ENCODE results near the gene GLOD4.

GLOD4 gene

GRCh38 chr17:725746-726145 is 56.3 kb downstream of the GLOD4 start:
- Histone ChIP-seq H3K79me1 (ENCODE audit: low read length) (no peaks in the 10 kb centered on the region), H3K23ac (ENCODE audit: low read length) (no peak overlapping the region), H2BK120ac (ENCODE audit: low read depth, low read length) (no peak overlapping the region), H3K27me3 (ENCODE audit: insufficient read depth, low read length, poor library complexity) (no peaks in the 10 kb centered on the region), H3K4me3 (ENCODE audit: low read length) (no peak overlapping the region), H3K18ac (ENCODE audit: low read length) (no peak overlapping the region), H2AK5ac (ENCODE audit: low read length) (no peak overlapping the region), H3K56ac (ENCODE audit: low read length) (peak overlapping the region; percentile 34), H3K27ac (ENCODE audit: low read depth, low read length) (no peak overlapping the region), H3K79me2 (ENCODE audit: control insufficient read depth, insufficient read depth, low read length) (no peaks in the 10 kb centered on the region), H3K4me1 (ENCODE audit: control insufficient read depth, low read depth, low read length) (peaks cover 4% of the 10 kb centered on the region), H3K9ac (ENCODE audit: low read length) (peak overlapping the region; percentile 32), H2BK15ac (replicated peaks; ENCODE audit: low read depth) (no peak overlapping the region), H4K5ac (ENCODE audit: low read length) (no peak overlapping the region), H3K36me3 (ENCODE audit: control insufficient read depth, insufficient read depth, low read length) (no peaks in the 10 kb centered on the region), H3K4me2 (ENCODE audit: low read length) (no peak overlapping the region), H2BK5ac (ENCODE audit: low read length) (no peak overlapping the region), H4K8ac (ENCODE audit: low read depth, low read length) (no peak overlapping the region), H3K4ac (ENCODE audit: low read depth, low read length) (no peak overlapping the region)
- no CpG with 5 or more reads among the region's 12 CpGs for WGBS (ENCODE audit: extremely low coverage, insufficient coverage, low lambda C conversion rate)
- DNase-seq: peak; percentile 49

- no peak overlapping the region for H3K56ac ChIP-seq (ENCODE audit: low read length)
- H3K9ac ChIP-seq (ENCODE audit: low read length): no peak overlapping the region
- no peak overlapping the region for H2BK120ac ChIP-seq (ENCODE audit: low read depth, low read length)
- H4K8ac ChIP-seq (ENCODE audit: low read depth, low read length): no peak overlapping the region
- H2BK5ac ChIP-seq (ENCODE audit: low read length): no peak overlapping the region
- H4K5ac ChIP-seq (ENCODE audit: low read length): no peak overlapping the region
- no peak overlapping the region for H3K27ac ChIP-seq (ENCODE audit: low read depth, low read length)
- H2AK5ac ChIP-seq (ENCODE audit: low read length): no peak overlapping the region
- WGBS (ENCODE audit: extremely low coverage, insufficient coverage, low lambda C conversion rate): no CpG with 5 or more reads among the region's 14 CpGs
- no peak overlapping the region for H3K18ac ChIP-seq (ENCODE audit: low read length)
- no peaks in the 10 kb centered on the region for H3K79me1 ChIP-seq (ENCODE audit: low read length)
- H3K4me1 ChIP-seq (ENCODE audit: control insufficient read depth, low read depth, low read length): peaks cover 4% of the 10 kb centered on the region
- no peak overlapping the region for H3K23ac ChIP-seq (ENCODE audit: low read length)
- no peaks in the 10 kb centered on the region for H3K36me3 ChIP-seq (ENCODE audit: control insufficient read depth, insufficient read depth, low read length)
- no peaks in the 10 kb centered on the region for H3K79me2 ChIP-seq (ENCODE audit: control insufficient read depth, insufficient read depth, low read length)
- H2BK15ac ChIP-seq (replicated peaks; ENCODE audit: low read depth): no peak overlapping the region
- H3K4ac ChIP-seq (ENCODE audit: low read depth, low read length): no peak overlapping the region
- no peak overlapping the region for H3K4me2 ChIP-seq (ENCODE audit: low read length)
- DNase-seq: no peak
- H3K4me3 ChIP-seq (ENCODE audit: low read length): no peak overlapping the region
- no peaks in the 10 kb centered on the region for H3K27me3 ChIP-seq (ENCODE audit: insufficient read depth, low read length, poor library complexity)
Measured at GRCh38 chr17:725084-725483, 57.0 kb downstream of the GLOD4 start.

GRCh38 chr17:721540-721937 is 60.5 kb downstream of the GLOD4 start:
- H3K36me3 ChIP-seq (ENCODE audit: control insufficient read depth, insufficient read depth, low read length): no peaks in the 10 kb centered on the region
- no peak overlapping the region for H3K27ac ChIP-seq (ENCODE audit: low read depth, low read length)
- no peak overlapping the region for H2BK120ac ChIP-seq (ENCODE audit: low read depth, low read length)
- peaks cover 2% of the 10 kb centered on the region for H3K4me1 ChIP-seq (ENCODE audit: control insufficient read depth, low read depth, low read length)
- H3K27me3 ChIP-seq (ENCODE audit: insufficient read depth, low read length, poor library complexity): no peaks in the 10 kb centered on the region
- H3K4me3 ChIP-seq (ENCODE audit: low read length): no peak overlapping the region
- no peak overlapping the region for H3K4me2 ChIP-seq (ENCODE audit: low read length)
- no peak overlapping the region for H3K18ac ChIP-seq (ENCODE audit: low read length)
- no CpG with 5 or more reads among the region's 5 CpGs for WGBS (ENCODE audit: extremely low coverage, insufficient coverage, low lambda C conversion rate)
- H3K56ac ChIP-seq (ENCODE audit: low read length): no peak overlapping the region
- no peak overlapping the region for H3K23ac ChIP-seq (ENCODE audit: low read length)
- no peak overlapping the region for H4K8ac ChIP-seq (ENCODE audit: low read depth, low read length)
- no peak overlapping the region for H4K5ac ChIP-seq (ENCODE audit: low read length)
- no peak overlapping the region for H3K4ac ChIP-seq (ENCODE audit: low read depth, low read length)
- no peak overlapping the region for H3K9ac ChIP-seq (ENCODE audit: low read length)
- no peak for DNase-seq
- H3K79me2 ChIP-seq (ENCODE audit: control insufficient read depth, insufficient read depth, low read length): no peaks in the 10 kb centered on the region
- H2BK5ac ChIP-seq (ENCODE audit: low read length): no peak overlapping the region
- no peaks in the 10 kb centered on the region for H3K79me1 ChIP-seq (ENCODE audit: low read length)
- H2AK5ac ChIP-seq (ENCODE audit: low read length): no peak overlapping the region
- H2BK15ac ChIP-seq (replicated peaks; ENCODE audit: low read depth): no peak overlapping the region

DNA sequence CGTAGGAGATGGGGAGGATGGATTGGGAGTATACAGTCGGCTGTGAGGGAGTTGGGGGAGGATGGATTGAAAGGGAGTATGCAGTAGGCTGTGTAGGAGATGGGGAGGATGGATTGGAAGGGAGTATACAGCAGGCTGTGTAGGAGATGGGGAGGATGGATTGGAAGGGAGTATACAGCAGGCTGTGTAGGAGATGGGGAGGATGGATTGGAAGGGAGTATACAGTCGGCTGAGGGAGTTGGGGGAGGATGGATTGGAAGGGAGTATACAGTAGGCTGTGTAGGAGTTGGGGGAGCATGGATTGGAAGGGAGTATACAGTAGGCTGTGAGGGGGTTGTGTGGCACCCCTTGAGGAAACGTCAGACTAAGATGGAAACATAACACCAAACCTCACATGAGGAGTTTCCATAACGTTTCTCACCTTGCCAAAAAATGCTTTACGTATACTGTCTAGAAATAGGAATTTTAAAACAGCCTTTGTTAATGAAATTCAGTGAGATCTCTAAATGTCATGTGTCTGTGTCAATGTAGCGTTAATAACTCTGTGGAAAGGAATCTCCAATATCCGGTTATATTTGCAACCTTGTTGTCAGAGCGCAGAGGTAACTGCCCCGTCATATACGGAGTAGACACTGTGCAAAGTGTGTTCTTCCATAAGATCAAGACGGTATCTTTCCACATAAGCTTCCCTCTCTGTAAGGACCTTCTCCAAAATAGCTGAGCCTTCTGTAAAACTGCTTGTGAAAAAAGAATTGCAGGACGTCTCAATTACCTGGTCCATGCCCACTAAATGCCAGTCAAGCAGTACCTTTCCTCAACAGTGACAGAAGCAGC is 61.2 kb downstream of the GLOD4 start:
- Histone ChIP-seq H4K8ac (ENCODE audit: low read depth, low read length) (no peak overlapping the region), H3K23ac (ENCODE audit: low read length) (no peak overlapping the region), H3K4me1 (ENCODE audit: control insufficient read depth, low read depth, low read length) (no peaks in the 10 kb centered on the region), H2BK5ac (ENCODE audit: low read length) (no peak overlapping the region), H3K79me2 (ENCODE audit: control insufficient read depth, insufficient read depth, low read length) (no peaks in the 10 kb centered on the region), H3K18ac (ENCODE audit: low read length) (no peak overlapping the region), H3K4ac (ENCODE audit: low read depth, low read length) (no peak overlapping the region), H3K27ac (ENCODE audit: low read depth, low read length) (no peak overlapping the region), H4K5ac (ENCODE audit: low read length) (no peak overlapping the region), H3K56ac (ENCODE audit: low read length) (no peak overlapping the region), H3K4me2 (ENCODE audit: low read length) (no peak overlapping the region), H2BK15ac (replicated peaks; ENCODE audit: low read depth) (no peak overlapping the region), H3K79me1 (ENCODE audit: low read length) (no peaks in the 10 kb centered on the region), H3K36me3 (ENCODE audit: control insufficient read depth, insufficient read depth, low read length) (no peaks in the 10 kb centered on the region), H2AK5ac (ENCODE audit: low read length) (no peak overlapping the region), H3K9ac (ENCODE audit: low read length) (no peak overlapping the region), H3K4me3 (ENCODE audit: low read length) (no peak overlapping the region), H3K27me3 (ENCODE audit: insufficient read depth, low read length, poor library complexity) (no peaks in the 10 kb centered on the region), H2BK120ac (ENCODE audit: low read depth, low read length) (no peak overlapping the region)
- no peak for DNase-seq
- no CpG with 5 or more reads among the region's 13 CpGs for WGBS (ENCODE audit: extremely low coverage, insufficient coverage, low lambda C conversion rate)

DNA sequence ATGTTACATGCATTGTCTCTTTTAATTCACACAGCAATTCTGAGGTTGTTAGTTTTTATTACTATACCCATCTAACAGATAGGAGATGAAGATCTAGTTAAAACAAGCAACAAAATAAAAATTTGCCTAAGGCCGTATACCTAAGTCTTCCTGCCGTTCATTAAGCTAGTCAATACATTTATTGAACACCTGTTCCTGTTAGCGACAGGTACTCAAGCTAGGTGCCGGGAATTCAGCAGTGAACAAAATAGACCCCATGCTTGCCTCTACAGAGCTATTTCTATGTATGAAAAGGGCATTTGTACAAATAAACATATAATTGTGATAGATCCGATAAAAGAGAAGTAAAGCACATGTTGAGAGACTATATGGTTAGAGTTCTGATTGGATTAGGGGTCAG is 64.0 kb downstream of the GLOD4 start:
- H2AK5ac ChIP-seq (ENCODE audit: low read length): no peak overlapping the region
- H3K18ac ChIP-seq (ENCODE audit: low read length): no peak overlapping the region
- H3K4ac ChIP-seq (ENCODE audit: low read depth, low read length): no peak overlapping the region
- H3K4me1 ChIP-seq (ENCODE audit: control insufficient read depth, low read depth, low read length): no peaks in the 10 kb centered on the region
- H3K27ac ChIP-seq (ENCODE audit: low read depth, low read length): no peak overlapping the region
- H3K36me3 ChIP-seq (ENCODE audit: control insufficient read depth, insufficient read depth, low read length): no peaks in the 10 kb centered on the region
- H3K79me2 ChIP-seq (ENCODE audit: control insufficient read depth, insufficient read depth, low read length): peaks cover 5% of the 10 kb centered on the region
- no CpG with 5 or more reads among the region's 5 CpGs for WGBS (ENCODE audit: extremely low coverage, insufficient coverage, low lambda C conversion rate)
- no peak overlapping the region for H4K5ac ChIP-seq (ENCODE audit: low read length)
- H3K27me3 ChIP-seq (ENCODE audit: insufficient read depth, low read length, poor library complexity): no peaks in the 10 kb centered on the region
- DNase-seq: no peak
- H3K4me3 ChIP-seq (ENCODE audit: low read length): no peak overlapping the region
- peaks cover 3% of the 10 kb centered on the region for H3K79me1 ChIP-seq (ENCODE audit: low read length)
- H3K4me2 ChIP-seq (ENCODE audit: low read length): no peak overlapping the region
- no peak overlapping the region for H2BK5ac ChIP-seq (ENCODE audit: low read length)
- no peak overlapping the region for H2BK15ac ChIP-seq (replicated peaks; ENCODE audit: low read depth)
- H2BK120ac ChIP-seq (ENCODE audit: low read depth, low read length): no peak overlapping the region
- H3K56ac ChIP-seq (ENCODE audit: low read length): no peak overlapping the region
- H4K8ac ChIP-seq (ENCODE audit: low read depth, low read length): no peak overlapping the region
- no peak overlapping the region for H3K9ac ChIP-seq (ENCODE audit: low read length)
- no peak overlapping the region for H3K23ac ChIP-seq (ENCODE audit: low read length)
